ENCODE data around the gene SPNS3.

SPNS3 gene

GRCh38 chr17:4520894-4521600 lies 87.3 kb downstream of the SPNS3 start:
- DNase-seq (ENCODE audit: extremely low spot score, insufficient read length, low read depth) (no peak), FAIRE-seq (no peak)

GRCh38 chr17:4522661-4523060 lies 88.9 kb downstream of the SPNS3 start:
- no peak for DNase-seq (ENCODE audit: extremely low spot score, insufficient read length, low read depth)
- FAIRE-seq: no peak

- no peak for DNase-seq (ENCODE audit: extremely low spot score, insufficient read length, low read depth)
- no peak for FAIRE-seq
These were observed 90.2 kb downstream of the SPNS3 start for GRCh38 chr17:4523946-4524345.

GRCh38 chr17:4525691-4526397 lies 92.1 kb downstream of the SPNS3 start:
- FAIRE-seq (no peak), DNase-seq (ENCODE audit: extremely low spot score, insufficient read length, low read depth) (no peak)

GRCh38 chr17:4527134-4527533 lies 93.4 kb downstream of the SPNS3 start:
- FAIRE-seq: no peak

GRCh38 chr17:4527566-4528125 lies 93.9 kb downstream of the SPNS3 start:
- DNase-seq (ENCODE audit: extremely low spot score, insufficient read length, low read depth): no peak
- FAIRE-seq: no peak

More at GRCh38 chr17:4527134-4527533, 93.4 kb downstream of the SPNS3 start:
- DNase-seq (ENCODE audit: extremely low spot score, insufficient read length, low read depth): no peak

GRCh38 chr17:4529533-4530152 lies 95.9 kb downstream of the SPNS3 start:
- FAIRE-seq: no peak

GRCh38 chr17:4530799-4531730 lies 97.3 kb downstream of the SPNS3 start:
- no peak for FAIRE-seq
- DNase-seq (ENCODE audit: extremely low spot score, insufficient read length, low read depth): no peak

More at GRCh38 chr17:4529533-4530152, 95.9 kb downstream of the SPNS3 start:
- no peak for DNase-seq (ENCODE audit: extremely low spot score, insufficient read length, low read depth)

- DNase-seq (ENCODE audit: extremely low spot score, insufficient read length, low read depth) (no peak), FAIRE-seq (no peak)
These were observed 98.4 kb downstream of the SPNS3 start for GRCh38 chr17:4531988-4532736.

- no peak for FAIRE-seq
- DNase-seq (ENCODE audit: extremely low spot score, insufficient read length, low read depth): no peak
These were observed 99.3 kb downstream of the SPNS3 start for GRCh38 chr17:4532860-4533522.

- FAIRE-seq (no peak), DNase-seq (ENCODE audit: extremely low spot score, insufficient read length, low read depth) (no peak)
These were observed 100.1 kb downstream of the SPNS3 start for GRCh38 chr17:4533523-4534504.

- no peak for FAIRE-seq
These were observed 100.8 kb downstream of the SPNS3 start for GRCh38 chr17:4534515-4534914.

GRCh38 chr17:4534928-4535666 lies 101.4 kb downstream of the SPNS3 start:
- FAIRE-seq: no peak

More at GRCh38 chr17:4534515-4534914, 100.8 kb downstream of the SPNS3 start:
- no peak for DNase-seq (ENCODE audit: extremely low spot score, insufficient read length, low read depth)

GRCh38 chr17:4535667-4536258 lies 102.0 kb downstream of the SPNS3 start:
- FAIRE-seq (no peak), DNase-seq (ENCODE audit: extremely low spot score, insufficient read length, low read depth) (no peak)

More at GRCh38 chr17:4534928-4535666, 101.4 kb downstream of the SPNS3 start:
- no peak for DNase-seq (ENCODE audit: extremely low spot score, insufficient read length, low read depth)

- DNase-seq (ENCODE audit: extremely low spot score, insufficient read length, low read depth): no peak
These were observed 102.6 kb downstream of the SPNS3 start for GRCh38 chr17:4536259-4536741.

More at GRCh38 chr17:4536259-4536741, 102.6 kb downstream of the SPNS3 start:
- no peak for FAIRE-seq
